ENCODE results near the gene RBM41. TPM values are rescaled to one million over a fixed set of nuclear protein-coding genes. Genes with fewer than 3 reads are reported as not detected.
"Not testable (repeated sequence)": the region's sequence is repeated elsewhere in the genome, so short reads cannot be mapped to it uniquely, and the experiment has no call there.

RBM41 gene
- total RNA-seq (2014; rRNA removed; shearing (Covaris generic)) = 11.2 and 14.5 TPM in 2 replicates

DNA sequence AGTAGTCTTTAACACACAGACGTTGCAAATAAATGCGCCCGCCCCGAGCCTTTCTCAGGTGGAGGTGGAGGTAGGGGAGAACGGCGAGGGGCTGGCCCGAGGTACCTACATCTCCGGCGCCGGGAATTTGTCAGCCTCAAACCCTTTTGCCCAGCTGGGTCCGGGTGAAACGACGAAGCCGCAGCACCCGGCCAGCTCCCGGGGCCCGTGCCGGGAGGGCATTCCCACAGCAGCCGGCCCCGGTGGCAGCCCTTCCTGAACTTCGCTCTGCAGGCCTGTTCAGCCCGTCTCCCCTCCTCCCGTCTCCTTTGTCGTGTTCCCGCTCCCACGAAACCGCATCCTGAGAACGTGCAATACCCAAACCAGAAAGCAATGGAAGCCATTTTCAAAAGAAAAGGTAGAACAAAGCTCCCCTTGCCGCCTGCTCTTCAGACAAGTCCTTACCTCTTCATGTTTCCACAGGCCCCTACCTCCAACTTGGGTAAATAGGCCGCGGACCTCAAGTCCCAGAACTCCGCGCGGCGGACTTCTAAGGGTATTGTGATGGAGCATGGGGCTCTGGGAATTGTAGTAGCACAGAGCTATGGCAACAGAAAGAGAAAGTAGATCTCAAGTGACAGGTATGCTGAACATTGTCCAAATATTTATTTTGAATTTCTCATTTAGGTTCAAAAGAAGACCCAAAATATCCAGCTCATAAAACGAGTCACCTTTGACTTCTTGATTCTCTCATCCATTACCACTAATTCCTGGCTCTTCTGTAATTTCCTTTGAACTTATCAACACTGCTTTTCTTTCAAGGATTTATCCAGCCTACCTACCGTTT is at the start of gene RBM41:
Gene RBM41, minus strand, starts transcription at position 501 of the 826 bp plus-strand sequence. Its CDS starts 49 bp downstream, at position 452.
- peak; percentile 69 for DNase-seq (ENCODE audit: low read depth)

DNA sequence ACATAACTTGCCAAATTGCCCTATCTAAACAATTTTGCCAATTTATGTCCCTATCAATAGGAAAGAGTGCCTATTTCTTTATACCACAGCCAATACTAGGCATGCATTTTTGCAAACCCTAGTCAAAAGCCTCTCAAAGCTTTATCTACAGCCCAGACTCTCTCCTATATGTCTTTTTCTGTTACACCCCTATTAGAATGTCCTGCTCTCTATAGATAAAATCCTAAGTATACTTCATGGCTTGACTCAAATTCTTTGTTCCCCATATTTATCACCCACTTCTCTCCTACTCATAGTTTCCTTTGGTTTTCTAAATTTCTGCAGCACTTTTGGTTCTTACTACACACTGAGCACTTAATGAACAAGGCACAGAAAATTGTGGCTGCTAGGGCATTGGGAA is 49.6 kb upstream of the RBM41 start:
- no peak for DNase-seq (ENCODE audit: low read depth)

DNA sequence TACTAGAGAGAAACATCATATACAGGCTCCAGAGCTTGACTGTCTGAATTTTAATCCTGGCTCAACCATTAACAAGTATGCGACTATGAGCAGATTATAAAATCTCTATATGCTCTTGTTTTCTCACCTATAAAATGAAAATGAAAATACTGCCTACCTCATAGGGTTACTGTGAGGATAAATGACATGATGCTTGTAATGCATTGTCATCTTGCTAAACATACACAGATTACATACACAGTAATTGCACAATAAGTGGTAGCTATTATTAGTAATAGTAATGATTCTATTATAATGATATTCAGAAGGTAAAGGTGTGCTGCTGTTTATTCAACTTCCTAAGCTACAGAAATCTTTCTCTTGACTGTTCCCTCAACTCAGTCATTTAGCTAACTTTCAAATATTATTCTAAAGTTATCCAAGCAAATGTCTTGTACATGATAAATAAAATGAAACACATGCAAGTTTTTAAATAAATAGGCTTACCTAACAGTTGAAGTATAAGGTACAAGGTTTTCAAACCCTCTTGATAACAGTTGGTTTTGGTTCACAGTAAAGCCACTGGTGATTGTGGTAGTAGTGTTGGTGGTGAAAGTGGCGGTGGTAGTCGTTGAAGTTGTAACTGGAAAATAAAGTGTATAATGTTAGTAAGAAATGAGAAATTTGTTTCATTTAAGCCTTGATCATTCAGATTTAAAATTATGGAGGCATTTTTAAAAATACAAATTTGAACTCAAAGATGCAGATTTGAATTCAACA is 48.7 kb upstream of the RBM41 start:
- no peak for DNase-seq (ENCODE audit: low read depth)

DNA sequence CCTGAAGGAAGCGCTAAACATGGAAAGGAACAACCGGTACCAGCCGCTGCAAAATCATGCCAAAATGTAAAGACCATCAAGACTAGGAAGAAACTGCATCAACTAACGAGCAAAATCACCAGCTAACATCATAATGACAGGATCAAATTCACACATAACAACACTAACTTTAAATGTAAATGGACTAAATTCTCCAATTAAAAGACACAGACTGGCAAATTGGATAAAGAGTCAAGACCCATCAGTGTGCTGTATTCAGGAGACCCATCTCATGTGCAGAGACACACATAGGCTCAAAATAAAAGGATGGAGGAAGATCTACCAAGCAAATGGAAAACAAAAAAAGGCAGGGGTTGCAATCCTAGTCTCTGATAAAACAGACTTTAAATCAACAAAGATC is 39.0 kb upstream of the RBM41 start:
- not testable (repeated sequence) for DNase-seq (ENCODE audit: low read depth)

DNA sequence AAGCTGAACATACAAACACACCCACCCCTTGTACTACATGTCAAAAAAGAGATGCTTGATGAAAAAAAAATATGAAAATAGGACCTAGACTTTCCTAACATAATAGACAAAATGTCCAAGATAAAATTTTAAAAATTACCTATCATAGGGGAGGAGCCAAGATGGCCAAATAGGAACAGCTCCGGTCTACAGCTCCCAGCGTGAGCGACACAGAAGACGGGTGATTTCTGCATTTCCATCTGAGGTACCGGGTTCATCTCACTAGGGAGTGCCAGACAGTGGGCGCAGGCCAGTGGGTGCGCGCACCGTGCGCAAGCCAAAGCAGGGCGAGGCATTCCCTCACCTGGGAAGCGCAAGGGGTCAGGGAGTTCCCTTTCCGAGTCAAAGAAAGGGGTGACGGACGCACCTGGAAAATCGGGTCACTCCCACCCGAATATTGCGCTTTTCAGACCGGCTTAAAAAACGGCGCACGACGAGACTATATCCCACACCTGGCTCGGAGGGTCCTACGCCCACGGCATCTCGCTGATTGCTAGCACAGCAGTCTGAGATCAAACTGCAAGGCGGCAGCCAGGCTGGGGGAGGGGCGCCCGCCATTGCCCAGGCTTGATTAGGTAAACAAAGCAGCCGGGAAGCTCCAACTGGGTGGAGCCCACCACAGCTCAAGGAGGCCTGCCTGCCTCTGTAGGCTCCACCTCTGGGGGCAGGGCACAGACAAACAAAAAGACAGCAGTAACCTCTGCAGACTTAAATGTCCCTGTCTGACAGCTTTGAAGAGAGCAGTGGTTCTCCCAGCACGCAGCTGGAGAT is 37.2 kb upstream of the RBM41 start:
- DNase-seq (ENCODE audit: low read depth) = not testable (repeated sequence)

DNA sequence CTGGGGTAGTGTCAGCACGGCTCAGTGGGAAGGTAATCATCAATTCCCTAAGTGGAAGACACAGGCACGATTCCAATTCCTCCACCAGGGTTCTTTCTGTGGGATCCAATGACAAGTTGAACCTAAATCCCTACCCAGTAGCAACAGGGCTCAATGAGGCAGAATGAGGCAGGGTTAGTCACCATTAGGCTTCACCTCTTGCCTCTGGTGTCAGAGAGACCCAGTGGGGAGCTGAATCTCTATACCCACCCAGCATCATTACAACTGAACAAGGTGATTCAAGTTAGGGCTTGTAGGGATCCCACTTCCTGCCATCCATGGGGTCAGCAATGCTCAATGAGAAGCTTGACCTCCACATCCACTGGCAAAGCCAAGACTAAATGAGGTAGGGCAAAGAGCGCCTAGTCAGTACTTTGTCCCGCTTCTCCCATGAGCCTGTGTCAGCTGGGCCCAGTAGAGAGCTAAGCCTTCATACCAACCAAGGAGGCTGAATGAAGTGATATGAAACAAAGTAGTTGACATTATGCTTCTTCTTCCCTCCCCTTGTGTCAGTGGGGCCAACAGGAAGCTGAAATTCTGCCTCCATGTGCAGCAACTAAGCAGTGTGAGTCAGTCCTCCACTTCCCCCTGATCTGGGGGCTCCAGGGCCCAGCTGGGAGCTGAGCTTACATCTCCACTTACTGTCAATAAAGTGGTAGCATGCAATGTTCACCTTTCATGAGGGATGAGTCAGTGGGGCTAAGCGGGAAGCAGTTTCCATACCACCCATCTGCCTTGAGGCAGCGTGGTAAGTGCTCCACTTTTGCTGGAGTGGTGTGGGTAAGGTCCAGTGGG is 36.4 kb upstream of the RBM41 start:
- DNase-seq (ENCODE audit: low read depth) = peak; percentile 59

DNA sequence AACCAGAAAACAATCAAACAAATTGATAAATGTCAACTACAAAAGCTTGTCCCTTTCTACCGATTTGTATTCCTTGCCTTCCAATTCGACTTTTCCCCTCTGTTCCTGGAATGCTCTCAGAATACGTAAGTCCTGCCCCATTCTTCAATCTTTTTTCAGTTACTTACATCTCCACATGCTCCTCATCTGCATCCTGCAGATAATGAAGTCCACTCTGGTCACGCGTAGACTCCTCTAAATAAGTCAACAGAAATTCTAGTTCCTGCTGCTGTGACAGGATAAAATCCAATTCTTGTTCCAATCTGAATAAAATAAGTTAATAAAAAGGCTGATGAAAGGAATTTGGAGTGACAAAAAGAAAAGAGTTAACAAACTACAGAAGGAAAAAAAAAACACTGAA is 34.4 kb upstream of the RBM41 start:
- DNase-seq (ENCODE audit: low read depth) = no peak

DNA sequence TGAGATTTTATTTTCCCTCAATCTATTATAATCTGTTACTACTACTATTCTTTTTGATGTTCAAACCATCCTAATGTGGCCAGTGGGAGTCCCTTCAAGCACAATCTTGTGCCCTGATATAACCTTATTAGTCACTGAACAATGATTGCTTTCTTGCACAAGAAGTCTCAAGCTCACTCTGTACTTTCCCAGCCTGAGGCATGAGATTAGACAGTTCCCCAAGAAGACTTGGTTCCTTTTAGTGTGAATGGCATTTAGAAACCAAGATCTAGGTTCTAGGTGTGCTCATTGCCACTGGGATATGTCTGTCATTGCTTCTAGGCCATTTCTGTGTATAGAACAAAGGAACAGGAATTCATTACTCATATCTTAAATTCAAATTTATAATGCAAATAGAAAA is 28.0 kb upstream of the RBM41 start:
- peak; percentile 1 for DNase-seq (ENCODE audit: low read depth)

DNA sequence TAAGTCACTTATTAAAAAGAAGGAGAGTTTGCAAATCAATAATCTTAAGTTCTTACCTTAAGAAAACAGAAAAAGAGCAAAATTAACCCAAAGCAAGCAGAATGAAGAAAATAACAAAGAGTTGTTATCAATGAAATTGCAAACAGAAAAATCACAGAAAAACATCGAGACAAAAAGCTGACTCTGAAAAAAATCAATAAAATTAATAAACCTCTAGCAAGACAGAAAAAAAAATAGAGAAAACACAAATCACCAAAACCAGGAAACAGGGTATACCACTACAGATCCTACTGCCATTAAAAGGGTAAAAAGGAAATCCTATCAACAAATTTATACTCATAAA is 17.3 kb upstream of the RBM41 start:
- DNase-seq (ENCODE audit: low read depth) = no peak

DNA sequence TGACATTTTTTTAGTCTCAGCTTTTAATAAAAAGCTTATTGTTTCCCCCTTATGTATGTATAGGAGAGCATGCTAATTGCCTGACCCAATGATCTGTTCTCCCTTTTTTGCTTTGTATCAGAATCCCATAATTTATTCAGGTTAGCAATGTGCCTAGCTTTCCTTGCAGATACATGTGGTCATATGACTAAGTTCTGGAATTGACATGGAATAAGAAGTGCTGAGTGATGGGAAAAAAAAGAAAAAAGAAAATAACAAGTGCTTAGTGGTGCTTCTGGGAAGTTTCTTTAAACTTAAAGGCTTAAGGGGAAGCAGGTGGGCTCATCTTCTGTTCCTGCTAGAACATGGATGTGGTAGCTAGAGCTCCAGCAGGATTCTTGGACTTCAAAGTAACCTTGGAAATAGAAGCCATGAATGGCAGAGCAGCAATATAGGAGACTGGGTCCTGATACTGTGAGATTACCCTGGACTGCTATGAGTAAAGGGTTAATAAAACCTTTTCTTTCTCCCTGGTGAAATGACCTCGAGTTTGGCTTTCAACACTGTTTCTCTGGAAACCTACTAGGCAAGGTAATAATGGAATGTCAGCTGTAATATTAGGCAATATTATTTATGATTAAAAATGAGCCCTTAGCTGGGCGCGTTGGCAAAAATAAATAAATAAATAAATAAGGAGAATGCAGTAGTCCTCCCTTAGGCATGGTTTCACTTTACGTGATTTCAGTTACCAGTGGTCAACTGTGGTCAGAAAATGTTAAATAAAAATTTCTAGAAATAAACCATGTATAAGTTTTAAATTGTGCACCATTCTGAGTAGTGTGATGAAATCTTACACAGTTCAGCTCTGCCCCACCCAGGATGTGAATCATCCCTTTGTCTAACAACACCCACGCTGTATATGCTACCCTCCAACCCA is 16.7 kb upstream of the RBM41 start:
- DNase-seq (ENCODE audit: low read depth) = peak; percentile 49

DNA sequence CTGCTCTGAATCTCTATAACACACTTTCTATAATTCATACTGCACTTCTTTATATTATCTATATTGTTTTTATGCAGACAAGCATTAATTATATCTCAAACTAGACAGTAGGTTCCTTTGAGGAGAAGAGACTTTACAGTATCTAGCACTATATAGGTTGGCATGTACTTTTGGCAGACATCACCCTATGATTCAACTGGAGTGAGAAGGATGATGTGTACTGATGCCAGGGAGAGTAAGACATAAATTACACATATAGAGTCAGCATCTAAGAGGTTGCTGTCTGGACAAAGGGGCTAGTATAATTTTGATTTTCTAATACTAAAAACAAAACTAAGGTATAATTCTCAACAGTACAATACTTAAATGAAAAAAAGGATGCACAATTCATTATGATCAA is 5.1 kb upstream of the RBM41 start:
- DNase-seq (ENCODE audit: low read depth) = no peak

DNA sequence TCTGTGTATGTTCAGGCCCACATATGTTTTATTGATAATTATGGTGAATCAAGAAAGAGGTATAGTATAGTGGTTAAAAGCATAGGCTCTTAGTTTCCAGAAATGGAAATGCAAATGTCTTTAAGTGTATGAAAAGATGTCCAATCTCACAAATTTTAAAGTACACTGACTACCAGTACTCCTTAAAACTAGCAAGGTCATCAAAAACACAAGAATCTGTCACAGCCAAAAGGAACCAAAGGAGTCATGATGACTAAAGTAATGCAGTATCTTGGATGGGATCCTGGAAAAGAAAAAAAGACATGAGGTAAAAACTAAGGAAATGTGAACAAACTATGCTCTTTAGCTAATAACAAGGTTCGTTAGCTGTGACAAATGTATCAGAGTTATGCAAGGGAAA is 661 bp upstream of the RBM41 start:
- no peak for DNase-seq (ENCODE audit: low read depth)

DNA sequence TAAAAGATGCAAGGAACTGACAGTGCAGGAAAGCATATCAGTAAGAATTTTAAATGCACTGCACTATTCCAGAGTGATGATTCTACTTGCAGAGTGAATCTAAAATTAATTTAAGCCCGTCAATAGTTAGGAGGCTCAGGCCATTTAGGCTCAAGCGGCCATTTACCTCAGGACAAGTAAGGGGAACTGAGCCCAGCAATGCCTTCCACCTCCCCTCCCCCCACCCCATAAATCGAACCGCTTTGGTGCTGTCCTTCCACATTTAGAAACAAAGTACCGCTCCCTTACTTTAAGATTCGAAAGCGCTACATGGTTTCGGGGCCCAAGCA is 665 bp downstream of the RBM41 start:
- DNase-seq (ENCODE audit: low read depth) = no peak

DNA sequence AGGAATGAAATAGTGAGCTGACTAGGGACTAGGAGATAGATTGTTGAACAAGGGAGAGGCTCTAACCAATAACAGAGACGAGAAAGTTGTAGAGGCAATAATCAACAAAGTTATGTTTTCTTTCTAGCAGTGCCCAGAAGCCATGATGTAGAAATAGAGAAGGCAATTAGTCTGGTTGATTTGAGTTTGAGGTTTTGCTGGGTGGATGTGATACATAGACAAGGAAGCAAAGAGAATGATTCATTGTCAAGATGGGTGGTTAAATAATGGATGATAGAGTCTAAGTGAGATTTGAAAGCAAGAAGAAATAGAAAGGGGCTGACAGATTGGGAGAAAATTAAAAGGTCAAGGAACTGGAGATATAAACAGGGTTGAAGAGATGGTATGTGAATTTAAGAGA is 11.2 kb downstream of the RBM41 start:
- DNase-seq (ENCODE audit: low read depth) = no peak

DNA sequence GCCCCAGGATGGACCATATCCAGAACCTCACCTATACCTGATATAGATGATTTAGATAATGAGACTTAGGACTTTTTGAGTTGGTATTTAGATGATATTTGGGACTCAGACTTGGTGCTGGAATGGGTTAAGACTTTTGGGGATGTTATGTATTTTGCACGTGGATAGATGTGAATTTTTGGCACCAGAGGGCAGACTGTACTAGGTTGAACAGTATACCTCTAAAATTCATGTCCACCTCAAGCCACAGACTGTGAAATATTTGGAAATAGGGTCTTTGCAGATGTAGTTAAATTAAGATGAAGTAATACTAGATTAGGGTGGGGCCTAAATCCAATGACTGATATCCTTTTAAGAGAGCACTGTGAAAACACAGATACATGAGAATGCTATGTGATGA is 15.6 kb downstream of the RBM41 start:
- DNase-seq (ENCODE audit: low read depth) = no peak

DNA sequence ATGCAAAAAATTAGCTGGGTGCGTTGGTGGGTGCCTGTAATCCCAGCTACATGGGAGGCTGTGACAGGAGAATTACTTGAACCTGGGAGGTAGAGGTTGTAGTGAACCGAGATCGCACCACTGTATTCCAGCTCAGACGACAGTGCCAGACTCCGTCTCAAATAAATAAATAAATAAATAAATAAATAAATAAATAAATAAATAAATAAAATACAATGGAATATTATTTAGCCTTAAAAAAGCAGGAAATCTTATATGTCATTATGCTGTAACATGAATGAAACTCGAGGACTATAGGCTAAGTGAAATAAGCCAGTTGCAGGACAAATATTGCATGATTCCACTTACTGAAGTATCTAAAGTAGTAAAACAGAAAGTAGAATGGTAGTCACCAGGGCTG is 42.5 kb downstream of the RBM41 start:
- no peak for DNase-seq (ENCODE audit: low read depth)

DNA sequence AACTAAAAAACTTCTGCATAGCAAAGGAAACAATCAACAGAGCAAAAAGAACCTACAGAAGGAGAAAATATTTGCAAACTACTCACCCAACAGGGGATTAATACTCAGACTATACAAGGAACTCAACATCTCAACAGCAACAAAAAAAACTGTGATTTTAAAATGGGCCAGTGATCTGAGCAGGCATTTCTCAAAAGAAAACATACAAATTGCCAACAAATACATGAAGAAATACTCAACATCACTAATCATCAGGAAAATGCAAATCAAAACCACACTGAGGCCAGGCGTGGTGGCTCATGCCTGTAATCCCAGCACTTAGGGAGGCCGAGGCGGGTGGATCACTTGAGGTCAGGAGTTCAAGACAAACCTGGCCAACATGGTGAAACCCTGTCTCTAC is 60.9 kb downstream of the RBM41 start:
- DNase-seq (ENCODE audit: low read depth) = not testable (repeated sequence)

DNA sequence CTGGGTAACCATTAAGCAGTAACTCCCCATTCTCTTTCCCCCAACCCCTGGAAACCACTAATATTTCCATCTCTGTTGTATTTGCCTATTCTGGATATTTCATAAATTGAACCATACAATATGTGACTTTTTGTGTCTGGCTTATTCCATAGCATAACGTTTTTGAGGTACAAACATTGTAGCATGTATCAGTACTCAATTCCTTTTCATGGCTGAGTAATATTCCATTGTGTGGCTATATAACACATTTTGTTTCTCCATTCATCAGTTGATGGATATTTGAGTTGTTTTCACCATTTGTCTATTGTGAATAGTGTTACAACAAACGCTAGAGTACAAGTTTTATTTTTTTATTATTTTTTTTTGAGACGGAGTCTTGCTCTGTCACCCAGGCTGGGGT is 63.6 kb downstream of the RBM41 start:
- DNase-seq (ENCODE audit: low read depth) = no peak

DNA sequence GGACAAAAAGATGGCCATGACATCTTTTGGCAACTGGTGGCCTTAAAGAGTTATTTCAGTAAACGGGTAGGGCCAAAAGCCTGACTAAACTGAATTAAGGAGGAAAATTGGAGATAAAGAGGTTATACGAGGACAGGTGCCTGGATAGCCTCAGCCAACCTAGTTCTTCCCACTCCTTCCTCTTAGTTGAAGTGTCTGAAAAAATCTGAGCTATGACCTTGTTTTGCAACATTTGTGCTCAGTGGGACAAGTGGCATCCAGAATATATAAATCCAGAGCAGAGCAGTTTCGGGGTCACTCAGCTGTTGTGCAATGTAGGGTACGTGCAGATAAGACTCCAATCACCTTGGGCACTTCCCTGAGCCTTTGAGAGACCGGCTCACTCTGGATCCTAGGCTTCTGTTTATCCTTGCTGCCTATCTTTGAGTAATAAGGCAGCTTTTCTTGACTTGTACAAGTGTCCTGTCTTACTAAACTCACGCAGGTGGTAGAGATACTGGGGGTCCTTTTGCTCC is 68.4 kb downstream of the RBM41 start:
- no peak for DNase-seq (ENCODE audit: low read depth)

DNA sequence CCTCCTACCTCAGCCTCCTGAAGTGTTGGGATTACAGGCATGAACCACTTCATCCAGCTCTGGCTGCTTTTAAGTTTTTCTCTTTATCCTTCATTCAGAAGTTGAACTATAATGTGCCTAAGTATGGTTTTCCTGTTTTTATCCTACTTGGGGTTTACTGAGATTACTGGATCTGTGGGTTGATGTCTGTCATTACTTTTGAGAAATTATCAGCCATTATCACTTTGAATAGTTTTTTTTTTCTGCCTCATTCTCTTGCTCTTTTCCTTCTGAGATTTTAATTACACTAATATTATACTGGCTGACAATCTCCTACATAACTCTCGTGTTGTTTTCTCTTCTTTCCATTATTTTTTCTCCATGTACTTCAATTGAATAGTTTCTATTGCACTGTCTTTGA is 71.0 kb downstream of the RBM41 start:
- DNase-seq (ENCODE audit: low read depth) = no peak

Data from Daoy (cell line).